Stomach (tissue), 9 donors: ENCODE measurements around the gene ASS1. TPM values are rescaled to one million over a fixed set of nuclear protein-coding genes. Genes with fewer than 3 reads are reported as not detected.

Source experiments
- DNase-seq, 2 donors: peaks; one replicate each; pipeline versions ENCODE4 v3.0.0 to v3.0.0-alpha.2; 2013 to 2019
- H3K27ac ChIP-seq, 5 donors: fragments of 200-600 bp in 4 of 5; sonication (generic) in 4 of 5; one replicate each; pipeline ENCODE4 v1.5.1; 2013 to 2019; ENCODE audit warnings: mild to moderate bottlenecking in 1 of 5, moderate library complexity in 1 of 5
- H3K27me3 ChIP-seq, 3 donors: fragments of 200-600 bp; sonication (generic); one replicate each; pipeline ENCODE4 v1.5.1; 2017 to 2019; ENCODE audit warnings: mixed run types in 1 of 3
- H3K36me3 ChIP-seq, 4 donors: fragments of 200-600 bp; sonication (generic); 1 replicate in 3 of 4; 2 replicates in 1 of 4; pipeline ENCODE4 v1.5.1; 2016 to 2019
- H3K4me1 ChIP-seq, 4 donors: fragments of 200-600 bp; sonication (generic); one replicate each; pipeline ENCODE4 v1.5.1; 2016 to 2019
- H3K4me3 ChIP-seq, 4 donors: fragments of 200-600 bp; sonication (generic) in 3 of 4; one replicate each; pipeline ENCODE4 v1.5.1; 2016 to 2019; ENCODE audit warnings: mild to moderate bottlenecking in 1 of 4
- H3K9me3 ChIP-seq, 4 donors: fragments of 200-600 bp; sonication (generic); one replicate each; pipeline ENCODE4 v1.5.1; 2016 to 2019
- EP300 ChIP-seq: sonication (generic); formaldehyde crosslinking; IDR thresholded peaks from one replicate; pipeline ENCODE4 v1.6.1; 2017; ENCODE audit warnings: antibody characterized with exemption
- POLR2A ChIP-seq, 4 donors: fragments of 450-650 bp; IDR thresholded peaks; one replicate each; pipeline ENCODE4 v1.6.1; 2016; ENCODE audit warnings: antibody characterized with exemption in 4 of 4, control low read depth in 2 of 4, mild to moderate bottlenecking in 1 of 4, moderate library complexity in 1 of 4
- POLR2AphosphoS5 ChIP-seq, 3 donors: sonication (generic); formaldehyde crosslinking; IDR thresholded peaks; one replicate each; pipeline ENCODE4 v1.6.1; 2016; ENCODE audit warnings: antibody characterized with exemption in 3 of 3
- WGBS, 5 donors: extraction: QIAGEN DNeasy Blood & Tissue Kit in 3 of 5; methylation state at CpG; one replicate each; pipeline versions ENCODE4 v1.1.5 to v1.1.7; 2013 to 2018; 5-methylcytosine and 5-hydroxymethylcytosine counted together
- intact Hi-C: fragments of 100-400 bp; cut with DNase I; formaldehyde crosslinking; loops from one replicate; pipeline ENCODE4 v1.15.1; 2023; ENCODE audit warnings: low total_unique reads
- polyA plus RNA-seq, 3 donors: library from polyadenylated mRNA; stranded (reverse); fragments of 200-250 nt; gene quantifications; one replicate each; pipeline ENCODE4 v1.2.3, GENCODE V29; 2013
- total RNA-seq, 5 donors: library from RNA; depleted of rRNA; stranded (reverse); fragments of >200 nt; gene quantifications; one replicate each; pipeline versions ENCODE4 v1.1.0 to v1.2.3, GENCODE V29; 2014 to 2016
- TF ChIP-seq, protein P1 (sequence below), 7 experiments: fragments of 450-650 bp in 4 of 7; fragments of 200-600 bp in 3 of 7; sonication (generic) in 3 of 7; IDR thresholded peaks; one replicate each; pipeline ENCODE4 v1.5.1; 2016 to 2019; ENCODE audit warnings: antibody characterized with exemption in 7 of 7, control low read depth in 2 of 7, mild to moderate bottlenecking in 1 of 7
- donor health status: healthy with polysubstance abuse.
- donor health status: Bipolar disorder and iron deficiency.
- donor health status: healthy.

ASS1 gene
- total and polyA plus RNA-seq, 8 donors = 9.8 to 147 (median 60.1) TPM

DNA sequence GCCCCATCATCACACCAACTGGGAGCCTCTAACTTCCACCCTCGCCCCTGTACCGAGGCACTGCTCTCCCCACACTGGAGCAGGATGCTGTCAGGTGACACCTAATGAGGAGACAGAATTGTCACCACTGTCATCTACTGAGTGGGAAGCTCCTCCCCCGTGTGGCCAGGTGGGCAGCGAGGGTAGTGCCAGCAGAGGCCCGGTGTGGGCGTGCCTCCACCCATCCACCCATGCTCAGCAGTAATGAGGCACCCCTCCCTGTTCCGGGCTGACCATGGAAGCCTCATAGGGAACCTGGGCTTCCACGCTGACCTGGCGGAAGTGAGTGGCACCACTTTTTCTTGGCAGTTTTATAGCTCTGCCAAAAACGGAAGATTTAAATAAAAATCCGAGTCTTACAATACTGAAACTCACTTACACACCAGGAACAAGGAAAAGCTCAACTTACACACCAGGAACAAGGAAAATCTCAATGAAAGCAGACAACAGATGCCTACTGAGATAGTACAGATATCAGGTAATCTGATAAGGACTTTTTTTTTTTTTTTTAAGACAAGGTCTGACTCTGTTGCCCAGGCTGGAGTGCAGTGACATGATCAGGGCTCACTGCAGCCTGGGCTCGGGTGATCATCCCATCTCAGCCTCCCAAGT lies 30.6 kb upstream of the ASS1 start:
- H3K9me3 ChIP-seq = no peaks in the 10 kb centered on the region
- TF ChIP-seq POLR2A (IDR thresholded peaks at IDR 0.05) (no peak), POLR2AphosphoS5 (IDR thresholded peaks at IDR 0.05) (no peak), EP300 (no peak)
- TF ChIP-seq, protein P1, sequence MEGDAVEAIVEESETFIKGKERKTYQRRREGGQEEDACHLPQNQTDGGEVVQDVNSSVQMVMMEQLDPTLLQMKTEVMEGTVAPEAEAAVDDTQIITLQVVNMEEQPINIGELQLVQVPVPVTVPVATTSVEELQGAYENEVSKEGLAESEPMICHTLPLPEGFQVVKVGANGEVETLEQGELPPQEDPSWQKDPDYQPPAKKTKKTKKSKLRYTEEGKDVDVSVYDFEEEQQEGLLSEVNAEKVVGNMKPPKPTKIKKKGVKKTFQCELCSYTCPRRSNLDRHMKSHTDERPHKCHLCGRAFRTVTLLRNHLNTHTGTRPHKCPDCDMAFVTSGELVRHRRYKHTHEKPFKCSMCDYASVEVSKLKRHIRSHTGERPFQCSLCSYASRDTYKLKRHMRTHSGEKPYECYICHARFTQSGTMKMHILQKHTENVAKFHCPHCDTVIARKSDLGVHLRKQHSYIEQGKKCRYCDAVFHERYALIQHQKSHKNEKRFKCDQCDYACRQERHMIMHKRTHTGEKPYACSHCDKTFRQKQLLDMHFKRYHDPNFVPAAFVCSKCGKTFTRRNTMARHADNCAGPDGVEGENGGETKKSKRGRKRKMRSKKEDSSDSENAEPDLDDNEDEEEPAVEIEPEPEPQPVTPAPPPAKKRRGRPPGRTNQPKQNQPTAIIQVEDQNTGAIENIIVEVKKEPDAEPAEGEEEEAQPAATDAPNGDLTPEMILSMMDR (IDR thresholded peaks at IDR 0.05) = no peak
- 87 to 94% (median 89%) methylated on average over 9 to 12 of the region's 12 CpGs for WGBS, 5 donors
- no peak overlapping the region for H3K27ac ChIP-seq
- H3K36me3 ChIP-seq = no peaks in the 10 kb centered on the region
- no peak overlapping the region for H3K4me3 ChIP-seq
- intact Hi-C loops = no loop called here
- H3K4me1 ChIP-seq = peaks cover 0 to 9% (median 0%) of the 10 kb centered on the region in 4 donors
- no peaks in the 10 kb centered on the region for H3K27me3 ChIP-seq
- DNase-seq = no peak

DNA sequence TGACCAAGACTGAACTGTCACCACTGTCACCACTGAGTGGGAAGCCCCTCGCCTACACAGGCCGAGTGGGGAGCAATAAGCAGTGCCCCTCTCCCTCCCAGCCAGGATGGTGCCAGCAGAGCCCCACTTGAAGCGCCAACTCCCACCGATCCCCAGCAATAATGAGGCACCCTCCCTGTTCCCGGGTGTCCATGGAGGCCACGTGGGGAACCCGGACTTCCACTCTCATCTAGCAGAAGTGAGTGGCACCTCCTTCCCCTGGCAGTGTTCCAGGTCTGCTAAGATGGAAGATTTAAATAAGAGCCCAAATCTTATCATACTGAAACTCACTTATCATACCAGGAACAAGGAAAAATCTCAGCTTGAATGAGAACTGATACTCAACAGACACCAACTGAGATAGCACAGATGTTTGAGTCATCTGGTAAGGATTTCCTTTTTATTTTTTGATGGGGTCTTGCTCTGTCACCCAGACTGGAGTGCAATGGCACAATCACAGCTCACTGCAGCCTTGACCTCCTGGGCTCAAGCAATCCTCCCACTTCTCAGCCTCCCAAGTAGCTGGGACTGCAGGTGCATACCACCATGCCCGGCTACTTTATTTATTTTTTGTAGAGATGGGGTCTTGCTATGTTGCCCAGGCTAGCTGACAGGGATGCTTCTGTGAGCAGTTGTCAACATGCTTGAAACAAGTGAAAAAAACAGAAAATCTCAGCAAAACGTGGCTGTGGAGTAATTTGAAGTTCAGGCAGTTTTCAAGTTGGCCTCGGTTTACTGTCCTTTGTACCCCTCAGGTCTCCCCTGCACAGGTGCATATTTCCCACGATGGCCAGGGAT lies 29.6 kb upstream of the ASS1 start:
- no peaks in the 10 kb centered on the region for H3K36me3 ChIP-seq
- peaks cover 0 to 9% (median 0%) of the 10 kb centered on the region in 4 donors for H3K4me1 ChIP-seq
- no peaks in the 10 kb centered on the region for H3K27me3 ChIP-seq
- 69 to 74% (median 71%) methylated on average over 10 to 11 of the region's 11 CpGs for WGBS, 5 donors
- intact Hi-C loops = no loop called here
- H3K4me3 ChIP-seq = no peak overlapping the region
- H3K27ac ChIP-seq = no peak overlapping the region
- no peak for TF ChIP-seq POLR2AphosphoS5 (IDR thresholded peaks at IDR 0.05)
- TF ChIP-seq POLR2A (IDR thresholded peaks at IDR 0.05) = no peak
- TF ChIP-seq, protein P1 (IDR thresholded peaks at IDR 0.05) = no peak
- no peak for TF ChIP-seq EP300
- no peak for DNase-seq
- no peaks in the 10 kb centered on the region for H3K9me3 ChIP-seq

DNA sequence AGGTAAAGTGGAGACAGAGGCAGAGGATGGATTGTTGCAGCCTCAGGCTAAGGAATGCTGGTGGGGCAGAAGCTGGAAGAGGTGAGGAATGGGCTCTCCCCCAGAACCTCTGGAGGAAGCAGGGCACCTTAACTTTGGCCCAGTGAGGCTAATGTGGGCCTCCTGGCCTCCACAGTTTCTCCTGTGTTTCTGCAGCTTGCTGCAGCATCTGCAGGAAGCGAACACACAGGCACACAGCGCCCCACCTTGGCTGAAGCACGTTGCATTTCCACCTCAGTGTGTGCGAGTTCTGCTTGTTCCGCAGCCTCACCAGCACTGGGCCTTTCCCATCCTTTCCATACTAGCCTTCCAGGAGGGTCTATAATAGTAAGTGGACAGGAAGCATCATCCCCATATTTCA lies 27.2 kb upstream of the ASS1 start:
- intact Hi-C loops = no loop called here
- no peaks in the 10 kb centered on the region for H3K27me3 ChIP-seq
- H3K36me3 ChIP-seq = no peaks in the 10 kb centered on the region
- TF ChIP-seq, protein P1 (IDR thresholded peaks at IDR 0.05) = no peak
- TF ChIP-seq POLR2AphosphoS5 (IDR thresholded peaks at IDR 0.05) = no peak
- no peak for TF ChIP-seq EP300
- H3K9me3 ChIP-seq = no peaks in the 10 kb centered on the region
- 70 to 76% (median 72%) methylated on average over 5 of the region's 5 CpGs for WGBS, 5 donors
- no peak overlapping the region for H3K4me3 ChIP-seq
- no peak overlapping the region for H3K27ac ChIP-seq
- H3K4me1 ChIP-seq = no peaks in the 10 kb centered on the region
- DNase-seq = no peak

DNA sequence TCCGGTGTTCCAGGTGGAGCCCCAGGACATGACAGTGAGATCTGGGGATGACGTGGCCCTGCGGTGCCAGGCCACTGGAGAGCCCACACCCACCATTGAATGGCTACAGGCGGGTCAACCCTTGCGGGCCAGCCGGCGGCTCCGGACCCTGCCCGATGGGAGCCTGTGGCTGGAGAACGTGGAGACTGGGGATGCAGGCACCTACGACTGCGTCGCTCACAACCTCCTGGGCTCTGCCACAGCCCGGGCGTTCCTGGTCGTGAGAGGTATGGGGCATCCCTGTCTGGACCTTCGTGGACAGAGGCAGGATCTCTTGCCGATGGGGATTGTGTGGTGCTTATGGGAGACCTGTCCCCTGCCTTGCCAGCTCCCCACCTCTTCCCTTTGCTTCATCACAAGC lies 26.0 kb upstream of the ASS1 start:
- no peak for DNase-seq
- Histone ChIP-seq H3K36me3 (no peaks in the 10 kb centered on the region), H3K4me3 (no peak overlapping the region), H3K27ac (no peak overlapping the region), H3K9me3 (no peaks in the 10 kb centered on the region), H3K4me1 (peaks cover 0 to 10% (median 0%) of the 10 kb centered on the region in 4 donors), H3K27me3 (no peaks in the 10 kb centered on the region)
- no peak for TF ChIP-seq POLR2A (IDR thresholded peaks at IDR 0.05)
- TF ChIP-seq POLR2AphosphoS5 (IDR thresholded peaks at IDR 0.05) = no peak
- no peak for TF ChIP-seq EP300
- TF ChIP-seq, protein P1 (IDR thresholded peaks at IDR 0.05) = no peak
- WGBS, 5 donors = 91 to 95% (median 92%) methylated on average over 13 to 18 of the region's 18 CpGs
- intact Hi-C loops = no loop called here
